ENCODE results near the gene MSH6. TPM values are rescaled to one million over a fixed set of nuclear protein-coding genes. Genes with fewer than 3 reads are reported as not detected.

The MSH6 gene
- total and polyA plus RNA-seq, 2 donors from 2014 or later: 13.3 to 32.8 TPM

GRCh38 chr2:47777277-47777937 is 5.5 kb upstream of the MSH6 start:
- Histone ChIP-seq H3K4me1 (ENCODE audit: control insufficient read depth in 2 of 3, insufficient read depth in 2 of 3, low read depth in 1 of 3, low read length in 3 of 3) (no peaks in the 10 kb centered on the region), H3K4me3 (ENCODE audit: low read length in 3 of 3) (no peak overlapping the region), H3K36me3 (ENCODE audit: control insufficient read depth in 2 of 3, insufficient read depth in 3 of 3, low read length in 3 of 3) (no peaks in the 10 kb centered on the region), H3K9ac (ENCODE audit: low read length in 3 of 3) (no peak overlapping the region), H3K27me3 (ENCODE audit: control insufficient read depth, insufficient read depth, low read length) (no peaks in the 10 kb centered on the region), H3K9me3 (ENCODE audit: control insufficient read depth in 2 of 3, insufficient read depth in 1 of 3, low read length in 3 of 3) (no peaks in the 10 kb centered on the region), H3K27ac (ENCODE audit: low read depth in 2 of 2, low read length in 2 of 2) (no peak overlapping the region)
- intact Hi-C loops (cut with DNase I): loop anchor here (10.0 kb wide), 1 partner anchor 353 kb away; no protein-coding TSS in a partner anchor
- TF ChIP-seq, protein P1, sequence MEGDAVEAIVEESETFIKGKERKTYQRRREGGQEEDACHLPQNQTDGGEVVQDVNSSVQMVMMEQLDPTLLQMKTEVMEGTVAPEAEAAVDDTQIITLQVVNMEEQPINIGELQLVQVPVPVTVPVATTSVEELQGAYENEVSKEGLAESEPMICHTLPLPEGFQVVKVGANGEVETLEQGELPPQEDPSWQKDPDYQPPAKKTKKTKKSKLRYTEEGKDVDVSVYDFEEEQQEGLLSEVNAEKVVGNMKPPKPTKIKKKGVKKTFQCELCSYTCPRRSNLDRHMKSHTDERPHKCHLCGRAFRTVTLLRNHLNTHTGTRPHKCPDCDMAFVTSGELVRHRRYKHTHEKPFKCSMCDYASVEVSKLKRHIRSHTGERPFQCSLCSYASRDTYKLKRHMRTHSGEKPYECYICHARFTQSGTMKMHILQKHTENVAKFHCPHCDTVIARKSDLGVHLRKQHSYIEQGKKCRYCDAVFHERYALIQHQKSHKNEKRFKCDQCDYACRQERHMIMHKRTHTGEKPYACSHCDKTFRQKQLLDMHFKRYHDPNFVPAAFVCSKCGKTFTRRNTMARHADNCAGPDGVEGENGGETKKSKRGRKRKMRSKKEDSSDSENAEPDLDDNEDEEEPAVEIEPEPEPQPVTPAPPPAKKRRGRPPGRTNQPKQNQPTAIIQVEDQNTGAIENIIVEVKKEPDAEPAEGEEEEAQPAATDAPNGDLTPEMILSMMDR (IDR thresholded peaks at IDR 0.05; ENCODE audit: borderline replicate concordance, extremely low read depth, insufficient read depth): no peak
- DNase-seq (peak in 2 of 5 donors; percentile 50 to 54), FAIRE-seq (no peak)

DNA sequence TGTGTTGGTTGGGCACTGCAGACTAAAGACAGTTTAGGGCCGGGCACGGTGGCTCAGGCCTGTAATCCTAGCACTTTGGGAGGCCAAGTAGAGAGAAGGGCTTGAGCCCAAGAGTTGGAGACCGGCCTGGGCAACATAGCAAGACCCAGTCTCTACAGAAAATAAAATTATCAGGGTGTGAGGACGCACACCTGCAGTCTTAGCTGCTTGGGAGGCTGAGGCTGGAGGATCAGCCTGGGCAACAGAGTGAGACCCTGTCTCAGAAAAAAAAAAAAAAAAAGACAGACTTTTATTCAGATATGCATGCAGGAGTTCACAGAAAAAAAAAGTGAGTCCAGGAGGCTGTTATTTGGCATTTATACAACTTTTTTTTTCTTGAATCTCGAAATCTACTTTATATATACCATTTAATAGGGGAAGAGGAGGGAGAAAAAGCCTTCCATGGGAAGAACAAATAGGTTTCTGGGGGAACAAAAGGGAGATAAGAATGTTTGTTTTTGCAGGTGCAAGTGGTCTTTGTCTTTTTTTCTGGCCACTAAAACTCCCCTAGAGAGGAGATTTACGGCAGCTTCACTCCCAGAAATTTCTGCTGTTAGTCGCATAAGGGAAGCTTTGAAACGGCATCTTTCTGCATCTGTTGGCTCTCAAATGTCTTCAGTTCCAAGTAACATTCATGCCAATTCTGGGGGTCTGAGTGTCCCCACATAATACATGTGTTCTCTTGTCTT is 4.1 kb upstream of the MSH6 start:
- intact Hi-C loops (cut with DNase I): loop anchor here (10.0 kb wide), 1 partner anchor 354 kb away; no protein-coding TSS in a partner anchor
- H3K27ac ChIP-seq (ENCODE audit: low read depth in 2 of 2, low read length in 2 of 2): no peak overlapping the region
- H3K4me1 ChIP-seq (ENCODE audit: control insufficient read depth in 2 of 3, insufficient read depth in 2 of 3, low read depth in 1 of 3, low read length in 3 of 3): no peaks in the 10 kb centered on the region
- no peaks in the 10 kb centered on the region for H3K36me3 ChIP-seq (ENCODE audit: control insufficient read depth in 2 of 3, insufficient read depth in 3 of 3, low read length in 3 of 3)
- H3K9me3 ChIP-seq (ENCODE audit: control insufficient read depth in 2 of 3, insufficient read depth in 1 of 3, low read length in 3 of 3): no peaks in the 10 kb centered on the region
- no peak overlapping the region for H3K9ac ChIP-seq (ENCODE audit: low read length in 3 of 3)
- peak in 3 of 5 donors; percentile 35 to 71 (median 69) for DNase-seq
- FAIRE-seq: no peak
- H3K27me3 ChIP-seq (ENCODE audit: control insufficient read depth, insufficient read depth, low read length): no peaks in the 10 kb centered on the region
- no peak overlapping the region for H3K4me3 ChIP-seq (ENCODE audit: low read length in 3 of 3)
- TF ChIP-seq, protein P1 (IDR thresholded peaks at IDR 0.05; ENCODE audit: borderline replicate concordance, extremely low read depth, insufficient read depth): no peak

DNA sequence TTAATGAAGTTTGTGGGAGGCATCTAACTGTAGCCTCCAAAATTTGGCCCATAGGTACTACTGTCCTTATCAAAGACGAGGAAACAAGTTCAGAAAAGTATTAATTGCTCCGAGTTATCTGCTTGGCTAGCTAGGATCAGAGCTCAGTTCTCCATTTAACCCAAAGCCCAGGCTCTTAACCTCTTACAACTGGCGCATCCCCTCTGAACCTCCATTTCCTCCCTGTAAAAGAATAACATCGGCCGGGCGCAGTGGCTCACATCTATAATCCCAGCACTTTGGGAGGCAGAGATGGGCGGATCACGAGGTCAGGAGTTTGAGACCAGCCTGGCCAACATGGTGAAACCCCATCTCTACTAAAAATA is 3.5 kb upstream of the MSH6 start:
- intact Hi-C loops (cut with DNase I): loop anchor here (10.0 kb wide), 1 partner anchor 355 kb away; no protein-coding TSS in a partner anchor
- no peaks in the 10 kb centered on the region for H3K36me3 ChIP-seq (ENCODE audit: control insufficient read depth in 2 of 3, insufficient read depth in 3 of 3, low read length in 3 of 3)
- no peaks in the 10 kb centered on the region for H3K27me3 ChIP-seq (ENCODE audit: control insufficient read depth, insufficient read depth, low read length)
- no peak overlapping the region for H3K4me3 ChIP-seq (ENCODE audit: low read length in 3 of 3)
- H3K4me1 ChIP-seq (ENCODE audit: control insufficient read depth in 2 of 3, insufficient read depth in 2 of 3, low read depth in 1 of 3, low read length in 3 of 3): no peaks in the 10 kb centered on the region
- DNase-seq (peak in 2 of 5 donors; percentile 30 to 39), FAIRE-seq (no peak)
- H3K9ac ChIP-seq (ENCODE audit: low read length in 3 of 3): no peak overlapping the region
- H3K9me3 ChIP-seq (ENCODE audit: control insufficient read depth in 2 of 3, insufficient read depth in 1 of 3, low read length in 3 of 3): no peaks in the 10 kb centered on the region
- TF ChIP-seq, protein P1 (IDR thresholded peaks at IDR 0.05; ENCODE audit: borderline replicate concordance, extremely low read depth, insufficient read depth): no peak
- H3K27ac ChIP-seq (ENCODE audit: low read depth in 2 of 2, low read length in 2 of 2): no peak overlapping the region

Measured in kidney (tissue), 14 donors.